GM12878 (cell line): ENCODE results near the gene POLRMT. TPM values are rescaled to one million over a fixed set of nuclear protein-coding genes. Genes with fewer than 3 reads are reported as not detected.
A peak's percentile ranks its signal among the peaks of the same experiment; 100 is the strongest.

Experiments
- ATF7 ChIP-seq: fragments of 450-650 bp; IDR thresholded peaks from 2 replicates; pipeline ENCODE4 v1.6.1; 2016; ENCODE audit warnings: low read depth, mild to moderate bottlenecking
- BMI1 ChIP-seq: fragments of 450-650 bp; IDR thresholded peaks from 2 replicates; pipeline ENCODE4 v1.6.1; 2016; ENCODE audit warnings: mild to moderate bottlenecking, moderate library complexity, borderline replicate concordance
- CREB1 ChIP-seq: IDR thresholded peaks from 2 replicates; pipeline ENCODE4 v1.6.1; 2012; ENCODE audit warnings: low read depth, mild to moderate bottlenecking, inconsistent platforms
- ETV6 ChIP-seq, 2 experiments: fragments of 450-650 bp in 1 of 2; IDR thresholded peaks in 1 of 2; conservative IDR thresholded peaks in 1 of 2; 2 replicates each; pipeline ENCODE4 v1.6.1; 2014; ENCODE audit warnings: antibody characterized with exemption in 1 of 2, borderline replicate concordance in 1 of 2, low read depth in 1 of 2, mild to moderate bottlenecking in 1 of 2, moderate library complexity in 1 of 2
- IKZF2 ChIP-seq, 2 experiments: fragments of 450-650 bp; IDR thresholded peaks; 2 replicates each; pipeline ENCODE4 v1.6.1; 2017; ENCODE audit warnings: mild to moderate bottlenecking in 2 of 2, moderate library complexity in 2 of 2
- NR2F1 ChIP-seq: fragments of 450-650 bp; conservative IDR thresholded peaks from 2 replicates; pipeline ENCODE4 v1.6.1; 2017; ENCODE audit warnings: mild to moderate bottlenecking
- POU2F2 ChIP-seq: IDR thresholded peaks from 3 replicates; pipeline ENCODE4 v1.6.1; 2011; ENCODE audit warnings: low read depth, mild to moderate bottlenecking, low read length, borderline replicate concordance
- RAD21 ChIP-seq: IDR thresholded peaks from 2 replicates; pipeline ENCODE4 v1.6.1; 2011; ENCODE audit warnings: mild to moderate bottlenecking, low read depth, low read length, moderate library complexity; ENCODE audit not compliant: insufficient read depth
- RFX5 ChIP-seq: IDR thresholded peaks from 2 replicates; pipeline ENCODE4 v1.6.1; 2011; ENCODE audit warnings: low read depth, low read length, improper control_type of control experiment
- SMARCA5 ChIP-seq: fragments of 450-650 bp; IDR thresholded peaks from 2 replicates; pipeline ENCODE4 v1.6.1; 2017; ENCODE audit warnings: mild to moderate bottlenecking
- SMC3 ChIP-seq: IDR thresholded peaks from 2 replicates; pipeline ENCODE4 v1.6.1; 2011; ENCODE audit warnings: low read length, improper control_type of control experiment, borderline replicate concordance
- SUZ12 ChIP-seq: fragments of 200-600 bp; sonication (generic); IDR thresholded peaks from one replicate; pipeline ENCODE4 v1.6.1; 2018; ENCODE audit warnings: antibody characterized with exemption, mild to moderate bottlenecking; ENCODE audit not compliant: unreplicated experiment
- TAF1 ChIP-seq: IDR thresholded peaks from 2 replicates; pipeline ENCODE4 v1.6.1; 2011; ENCODE audit warnings: mild to moderate bottlenecking, low read depth, low read length, borderline replicate concordance
- TARDBP ChIP-seq: IDR thresholded peaks from 2 replicates; pipeline ENCODE4 v1.6.1; 2016; ENCODE audit warnings: borderline replicate concordance
- TCF3 ChIP-seq: IDR thresholded peaks from 2 replicates; pipeline ENCODE4 v1.6.1; 2012; ENCODE audit warnings: low read depth, mild to moderate bottlenecking, low read length, borderline replicate concordance; ENCODE audit not compliant: insufficient read depth
- ZNF207 ChIP-seq: fragments of 450-650 bp; IDR thresholded peaks from 2 replicates; pipeline ENCODE4 v1.6.1; 2014; ENCODE audit warnings: antibody characterized with exemption, mild to moderate bottlenecking, borderline replicate concordance
- ZNF217 ChIP-seq: fragments of 450-650 bp; IDR thresholded peaks from 2 replicates; pipeline ENCODE4 v1.6.1; 2017; ENCODE audit warnings: antibody characterized with exemption, mild to moderate bottlenecking
- ZNF24 ChIP-seq: fragments of 450-650 bp; IDR thresholded peaks from 2 replicates; pipeline ENCODE4 v1.6.1; 2017; ENCODE audit warnings: antibody characterized with exemption, mild to moderate bottlenecking
- polyA plus RNA-seq, 11 experiments: library from polyadenylated mRNA; depleted of rRNA in 4 of 11; unstranded in 6 of 11; stranded (reverse) in 5 of 11; fragments of >200 nt; fragmentation: Nextera tagmentation in 4 of 11; fragmentation: Illumina TruSeq in 1 of 11; extraction: Ambion mirVana in 4 of 11; extraction: Trizol in 1 of 11; gene quantifications; 1 replicate in 1 of 11; 2 replicates in 10 of 11; pipeline versions ENCODE4 v1.2.1 to v1.2.3, GENCODE V29; 2011 to 2016; ENCODE audit warnings: inconsistent platforms in 2 of 11, missing spikeins in 2 of 11, low read depth in 1 of 11
- total RNA-seq, 4 experiments: library from RNA; depleted of rRNA in 3 of 4; stranded (reverse); fragments of >200 nt in 3 of 4; fragmentation: Illumina TruSeq in 1 of 4; extraction: Trizol in 1 of 4; gene quantifications; 2 replicates each; pipeline versions ENCODE4 v1.2.1 to v1.2.3, GENCODE V29; 2013 to 2021
- TF ChIP-seq, protein P1 (sequence below): fragments of 150-350 bp; IDR thresholded peaks from 2 replicates; pipeline ENCODE4 v1.6.1; 2014; ENCODE audit warnings: mild to moderate bottlenecking, low read depth, low read length
- TF ChIP-seq, protein P2 (sequence below): IDR thresholded peaks from 2 replicates; pipeline ENCODE4 v1.6.1; 2012; ENCODE audit warnings: low read depth, low read length, improper control_type of control experiment
- TF ChIP-seq, protein P3 (sequence below): fragments of 450-650 bp; IDR thresholded peaks from 2 replicates; pipeline ENCODE4 v1.6.1; 2014; ENCODE audit warnings: mild to moderate bottlenecking
- TF ChIP-seq, protein P4 (sequence below): fragments of 450-650 bp; IDR thresholded peaks from 2 replicates; pipeline ENCODE4 v1.6.1; 2016; ENCODE audit warnings: mild to moderate bottlenecking
- TF ChIP-seq, protein P5 (sequence below): IDR thresholded peaks from 2 replicates; pipeline ENCODE4 v1.6.1; 2011; ENCODE audit warnings: borderline replicate concordance, low read depth, mild to moderate bottlenecking, moderate library complexity, mixed read lengths, low read length; ENCODE audit not compliant: insufficient read depth; ENCODE audit errors: extremely low read length
- TF ChIP-seq, protein P6 (sequence below): IDR thresholded peaks from 2 replicates; pipeline ENCODE4 v1.6.1; 2012; ENCODE audit warnings: low read depth, low read length, improper control_type of control experiment

POLRMT gene
- total and polyA plus RNA-seq, 10 of the 15 experiments (the other 5 are each of a cell fraction or from before 2014, with no cell fraction given), result 9.9 to 57.6 (median 34.6) TPM

DNA sequence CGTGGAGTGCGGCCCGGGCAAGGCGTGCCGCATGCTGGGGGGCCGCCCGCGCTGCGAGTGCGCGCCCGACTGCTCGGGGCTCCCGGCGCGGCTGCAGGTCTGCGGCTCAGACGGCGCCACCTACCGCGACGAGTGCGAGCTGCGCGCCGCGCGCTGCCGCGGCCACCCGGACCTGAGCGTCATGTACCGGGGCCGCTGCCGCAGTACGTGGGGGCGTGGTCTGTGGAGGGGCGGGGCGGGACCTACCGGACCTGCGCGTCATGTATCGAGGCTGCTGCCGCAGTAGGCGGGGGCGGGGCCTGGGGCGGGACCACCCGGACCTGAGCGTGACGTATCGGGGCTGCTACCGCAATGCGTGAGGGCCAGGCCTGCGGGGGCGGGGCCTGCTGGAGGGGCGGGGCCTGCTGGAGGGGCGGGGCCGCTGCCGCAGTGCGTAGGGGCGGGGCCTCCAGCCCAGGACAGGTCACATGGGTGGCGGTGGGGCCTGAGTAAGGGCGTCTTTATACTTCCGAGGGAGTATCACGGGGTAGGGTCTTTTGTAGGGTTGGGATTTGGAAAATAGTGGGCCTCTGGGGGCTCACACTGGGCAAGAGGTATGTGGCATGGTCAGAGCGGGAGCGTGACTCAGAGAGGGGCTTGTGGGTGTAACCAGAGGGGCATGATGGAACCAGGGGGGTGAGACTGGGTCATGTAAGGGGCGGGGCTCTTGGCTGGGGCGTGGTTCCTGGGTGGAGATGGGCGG, 47.1 kb upstream of the POLRMT start (continued):
- TF ChIP-seq RAD21, result no peak
- TF ChIP-seq BMI1, result no peak
- TF ChIP-seq NR2F1, result 0 out of 2 replicates have a peak, but pooled peaks have one; percentile 15
- TF ChIP-seq, protein P1, sequence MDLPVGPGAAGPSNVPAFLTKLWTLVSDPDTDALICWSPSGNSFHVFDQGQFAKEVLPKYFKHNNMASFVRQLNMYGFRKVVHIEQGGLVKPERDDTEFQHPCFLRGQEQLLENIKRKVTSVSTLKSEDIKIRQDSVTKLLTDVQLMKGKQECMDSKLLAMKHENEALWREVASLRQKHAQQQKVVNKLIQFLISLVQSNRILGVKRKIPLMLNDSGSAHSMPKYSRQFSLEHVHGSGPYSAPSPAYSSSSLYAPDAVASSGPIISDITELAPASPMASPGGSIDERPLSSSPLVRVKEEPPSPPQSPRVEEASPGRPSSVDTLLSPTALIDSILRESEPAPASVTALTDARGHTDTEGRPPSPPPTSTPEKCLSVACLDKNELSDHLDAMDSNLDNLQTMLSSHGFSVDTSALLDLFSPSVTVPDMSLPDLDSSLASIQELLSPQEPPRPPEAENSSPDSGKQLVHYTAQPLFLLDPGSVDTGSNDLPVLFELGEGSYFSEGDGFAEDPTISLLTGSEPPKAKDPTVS, result no peak
- TF ChIP-seq ETV6 (conservative IDR thresholded peaks at IDR 0.05 in 1 of 2, IDR thresholded peaks at IDR 0.05 in 1 of 2; ENCODE audit: borderline replicate concordance in 1 of 2, low read depth in 1 of 2), result no peak
- TF ChIP-seq SMARCA5, result no peak; the same call in none of the 2 replicates
- TF ChIP-seq, protein P2, sequence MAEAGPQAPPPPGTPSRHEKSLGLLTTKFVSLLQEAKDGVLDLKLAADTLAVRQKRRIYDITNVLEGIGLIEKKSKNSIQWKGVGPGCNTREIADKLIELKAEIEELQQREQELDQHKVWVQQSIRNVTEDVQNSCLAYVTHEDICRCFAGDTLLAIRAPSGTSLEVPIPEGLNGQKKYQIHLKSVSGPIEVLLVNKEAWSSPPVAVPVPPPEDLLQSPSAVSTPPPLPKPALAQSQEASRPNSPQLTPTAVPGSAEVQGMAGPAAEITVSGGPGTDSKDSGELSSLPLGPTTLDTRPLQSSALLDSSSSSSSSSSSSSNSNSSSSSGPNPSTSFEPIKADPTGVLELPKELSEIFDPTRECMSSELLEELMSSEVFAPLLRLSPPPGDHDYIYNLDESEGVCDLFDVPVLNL, result no peak; the same call in 1 of the 2 replicates
- TF ChIP-seq RFX5, result no peak
- peak; percentile 10; the same call in 1 of the 2 replicates for TF ChIP-seq SMC3
- no peak; the same call in 1 of the 2 replicates for TF ChIP-seq ZNF207
- peak; percentile 58; the same call in 1 of the 2 replicates for TF ChIP-seq ATF7
- TF ChIP-seq SUZ12, result no peak
- TF ChIP-seq CREB1, result peak; percentile 79
- TF ChIP-seq POU2F2, result peak; percentile 35; the same call in 1 of the 3 replicates
- no peak for TF ChIP-seq TARDBP
- TF ChIP-seq, protein P3, sequence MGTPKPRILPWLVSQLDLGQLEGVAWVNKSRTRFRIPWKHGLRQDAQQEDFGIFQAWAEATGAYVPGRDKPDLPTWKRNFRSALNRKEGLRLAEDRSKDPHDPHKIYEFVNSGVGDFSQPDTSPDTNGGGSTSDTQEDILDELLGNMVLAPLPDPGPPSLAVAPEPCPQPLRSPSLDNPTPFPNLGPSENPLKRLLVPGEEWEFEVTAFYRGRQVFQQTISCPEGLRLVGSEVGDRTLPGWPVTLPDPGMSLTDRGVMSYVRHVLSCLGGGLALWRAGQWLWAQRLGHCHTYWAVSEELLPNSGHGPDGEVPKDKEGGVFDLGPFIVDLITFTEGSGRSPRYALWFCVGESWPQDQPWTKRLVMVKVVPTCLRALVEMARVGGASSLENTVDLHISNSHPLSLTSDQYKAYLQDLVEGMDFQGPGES, result 0 out of 2 replicates have a peak, but pooled peaks have one; percentile 47
- TF ChIP-seq, protein P4, sequence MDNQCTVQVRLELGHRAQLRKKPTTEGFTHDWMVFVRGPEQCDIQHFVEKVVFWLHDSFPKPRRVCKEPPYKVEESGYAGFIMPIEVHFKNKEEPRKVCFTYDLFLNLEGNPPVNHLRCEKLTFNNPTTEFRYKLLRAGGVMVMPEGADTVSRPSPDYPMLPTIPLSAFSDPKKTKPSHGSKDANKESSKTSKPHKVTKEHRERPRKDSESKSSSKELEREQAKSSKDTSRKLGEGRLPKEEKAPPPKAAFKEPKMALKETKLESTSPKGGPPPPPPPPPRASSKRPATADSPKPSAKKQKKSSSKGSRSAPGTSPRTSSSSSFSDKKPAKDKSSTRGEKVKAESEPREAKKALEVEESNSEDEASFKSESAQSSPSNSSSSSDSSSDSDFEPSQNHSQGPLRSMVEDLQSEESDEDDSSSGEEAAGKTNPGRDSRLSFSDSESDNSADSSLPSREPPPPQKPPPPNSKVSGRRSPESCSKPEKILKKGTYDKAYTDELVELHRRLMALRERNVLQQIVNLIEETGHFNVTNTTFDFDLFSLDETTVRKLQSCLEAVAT, result peak; percentile 61; the same call in 1 of the 2 replicates
- TF ChIP-seq, protein P5, sequence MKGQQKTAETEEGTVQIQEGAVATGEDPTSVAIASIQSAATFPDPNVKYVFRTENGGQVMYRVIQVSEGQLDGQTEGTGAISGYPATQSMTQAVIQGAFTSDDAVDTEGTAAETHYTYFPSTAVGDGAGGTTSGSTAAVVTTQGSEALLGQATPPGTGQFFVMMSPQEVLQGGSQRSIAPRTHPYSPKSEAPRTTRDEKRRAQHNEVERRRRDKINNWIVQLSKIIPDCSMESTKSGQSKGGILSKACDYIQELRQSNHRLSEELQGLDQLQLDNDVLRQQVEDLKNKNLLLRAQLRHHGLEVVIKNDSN, result peak; percentile 58
- TF ChIP-seq, protein P6, sequence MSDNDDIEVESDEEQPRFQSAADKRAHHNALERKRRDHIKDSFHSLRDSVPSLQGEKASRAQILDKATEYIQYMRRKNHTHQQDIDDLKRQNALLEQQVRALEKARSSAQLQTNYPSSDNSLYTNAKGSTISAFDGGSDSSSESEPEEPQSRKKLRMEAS, result no peak; the same call in 1 of the 2 replicates
- no peak for TF ChIP-seq TCF3
- TF ChIP-seq TAF1, result peak; percentile 54; the same call in 1 of the 2 replicates
- no peak; a peak in 1 of 4 replicates for TF ChIP-seq IKZF2 (IDR thresholded peaks at IDR 0.05)
- peak; percentile 54; the same call in 1 of the 2 replicates for TF ChIP-seq ZNF24
- TF ChIP-seq ZNF217, result 0 out of 2 replicates have a peak, but pooled peaks have one; percentile 68
